ENCODE results near the gene PDE11A.

GRCh38 chr2:177909962-177910361, 162.6 kb downstream of the PDE11A start:
- TF ChIP-seq, protein P1, sequence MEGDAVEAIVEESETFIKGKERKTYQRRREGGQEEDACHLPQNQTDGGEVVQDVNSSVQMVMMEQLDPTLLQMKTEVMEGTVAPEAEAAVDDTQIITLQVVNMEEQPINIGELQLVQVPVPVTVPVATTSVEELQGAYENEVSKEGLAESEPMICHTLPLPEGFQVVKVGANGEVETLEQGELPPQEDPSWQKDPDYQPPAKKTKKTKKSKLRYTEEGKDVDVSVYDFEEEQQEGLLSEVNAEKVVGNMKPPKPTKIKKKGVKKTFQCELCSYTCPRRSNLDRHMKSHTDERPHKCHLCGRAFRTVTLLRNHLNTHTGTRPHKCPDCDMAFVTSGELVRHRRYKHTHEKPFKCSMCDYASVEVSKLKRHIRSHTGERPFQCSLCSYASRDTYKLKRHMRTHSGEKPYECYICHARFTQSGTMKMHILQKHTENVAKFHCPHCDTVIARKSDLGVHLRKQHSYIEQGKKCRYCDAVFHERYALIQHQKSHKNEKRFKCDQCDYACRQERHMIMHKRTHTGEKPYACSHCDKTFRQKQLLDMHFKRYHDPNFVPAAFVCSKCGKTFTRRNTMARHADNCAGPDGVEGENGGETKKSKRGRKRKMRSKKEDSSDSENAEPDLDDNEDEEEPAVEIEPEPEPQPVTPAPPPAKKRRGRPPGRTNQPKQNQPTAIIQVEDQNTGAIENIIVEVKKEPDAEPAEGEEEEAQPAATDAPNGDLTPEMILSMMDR (IDR thresholded peaks at IDR 0.05): no peak
- no peak for TF ChIP-seq POLR2A (IDR thresholded peaks at IDR 0.05; ENCODE audit: low read depth)
